Fibroblast of pulmonary artery (primary cell): Measurements from ENCODE around the gene PNLIPRP3.
A peak's percentile ranks its signal among the peaks of the same experiment; 100 is the strongest.
"Not testable (repeated sequence)": the region's sequence is repeated elsewhere in the genome, so short reads cannot be mapped to it uniquely, and the experiment has no call there.

ENCODE experiments used
- DNase-seq: peaks from one replicate; pipeline ENCODE4 v3.0.0-alpha.2; 2010; ENCODE audit warnings: low read depth
- H3K4me3 ChIP-seq: replicated peaks from 2 replicates; pipeline ENCODE4 v1.5.1; 2011; ENCODE audit warnings: low read depth, mild to moderate bottlenecking, control low read depth, low read length, moderate library complexity
- CTCF ChIP-seq: IDR thresholded peaks from 2 replicates; pipeline ENCODE4 v1.5.1; 2011; ENCODE audit warnings: mild to moderate bottlenecking, control low read depth, low read length, inconsistent platforms; ENCODE audit errors: missing control alignments

The PNLIPRP3 gene

GRCh38 chr10:116427671-116428070 lies at the start of gene PNLIPRP3:
Gene PNLIPRP3, plus strand, starts transcription at chr10:116427847. Its CDS starts 166 bp downstream, at chr10:116428013.
- H3K4me3 ChIP-seq = no peak within 1 kb of the TSS
- no peak for TF ChIP-seq CTCF
- no peak for DNase-seq

- no peak for DNase-seq
- H3K4me3 ChIP-seq = no peak overlapping the region
- no peak for TF ChIP-seq CTCF
These were observed 45.4 kb upstream of the PNLIPRP3 start for GRCh38 chr10:116382290-116382689.

GRCh38 chr10:116385311-116385710 lies 42.3 kb upstream of the PNLIPRP3 start:
- DNase-seq = no peak
- no peak overlapping the region for H3K4me3 ChIP-seq
- TF ChIP-seq CTCF = no peak

GRCh38 chr10:116385994-116386809 lies 41.4 kb upstream of the PNLIPRP3 start:
- H3K4me3 ChIP-seq = no peak overlapping the region
- peak; percentile 53 for DNase-seq
- peak; percentile 55 for TF ChIP-seq CTCF

- H3K4me3 ChIP-seq, DNase-seq: not testable (repeated sequence)
These were observed 34.3 kb upstream of the PNLIPRP3 start for GRCh38 chr10:116393246-116393831.

GRCh38 chr10:116395223-116395985 lies 32.2 kb upstream of the PNLIPRP3 start:
- no peak for DNase-seq
- no peak overlapping the region for H3K4me3 ChIP-seq
- no peak for TF ChIP-seq CTCF

- TF ChIP-seq CTCF = no peak
- no peak overlapping the region for H3K4me3 ChIP-seq
- DNase-seq = no peak
These were observed 29.4 kb upstream of the PNLIPRP3 start for GRCh38 chr10:116398224-116398623.
